ENCODE measurements around the gene NPY2R. TPM values are rescaled to one million over a fixed set of nuclear protein-coding genes. Genes with fewer than 3 reads are reported as not detected.

The NPY2R gene
- total RNA-seq, 1 donor from 2014 or later = not detected

DNA sequence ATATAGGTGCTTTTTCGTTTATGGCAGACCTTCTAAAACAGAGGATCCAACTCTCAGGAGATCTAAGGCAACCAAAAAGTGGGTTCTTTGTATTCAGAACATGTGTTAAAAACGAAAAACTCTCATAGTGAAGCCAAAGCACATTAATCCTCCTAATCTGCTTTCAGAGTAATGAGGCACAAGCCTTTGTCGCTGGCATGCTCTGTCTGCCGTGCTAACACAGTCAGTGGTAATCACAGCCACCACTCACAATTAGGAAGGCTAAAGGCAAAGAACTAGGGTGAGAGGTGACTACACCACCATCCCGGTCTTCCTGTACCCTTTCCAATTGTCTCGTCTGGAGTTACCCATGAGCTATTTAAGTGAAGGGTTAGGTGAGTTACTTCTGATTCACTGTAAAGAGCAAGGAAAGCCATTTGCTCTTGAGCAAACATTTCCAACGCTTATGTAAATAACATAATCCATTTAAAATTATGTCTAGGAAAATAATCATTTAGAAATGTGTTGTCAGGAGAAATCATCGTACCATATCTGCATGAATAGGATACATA lies 40.7 kb downstream of the NPY2R start:
- Histone ChIP-seq H3K27me3 (ENCODE audit: control insufficient read depth, insufficient read depth, low read length) (no peaks in the 10 kb centered on the region), H3K4me3 (ENCODE audit: low read depth, low read length) (no peak overlapping the region), H3K36me3 (ENCODE audit: control insufficient read depth, insufficient read depth, low read length) (no peaks in the 10 kb centered on the region)
- TF ChIP-seq, protein P1, sequence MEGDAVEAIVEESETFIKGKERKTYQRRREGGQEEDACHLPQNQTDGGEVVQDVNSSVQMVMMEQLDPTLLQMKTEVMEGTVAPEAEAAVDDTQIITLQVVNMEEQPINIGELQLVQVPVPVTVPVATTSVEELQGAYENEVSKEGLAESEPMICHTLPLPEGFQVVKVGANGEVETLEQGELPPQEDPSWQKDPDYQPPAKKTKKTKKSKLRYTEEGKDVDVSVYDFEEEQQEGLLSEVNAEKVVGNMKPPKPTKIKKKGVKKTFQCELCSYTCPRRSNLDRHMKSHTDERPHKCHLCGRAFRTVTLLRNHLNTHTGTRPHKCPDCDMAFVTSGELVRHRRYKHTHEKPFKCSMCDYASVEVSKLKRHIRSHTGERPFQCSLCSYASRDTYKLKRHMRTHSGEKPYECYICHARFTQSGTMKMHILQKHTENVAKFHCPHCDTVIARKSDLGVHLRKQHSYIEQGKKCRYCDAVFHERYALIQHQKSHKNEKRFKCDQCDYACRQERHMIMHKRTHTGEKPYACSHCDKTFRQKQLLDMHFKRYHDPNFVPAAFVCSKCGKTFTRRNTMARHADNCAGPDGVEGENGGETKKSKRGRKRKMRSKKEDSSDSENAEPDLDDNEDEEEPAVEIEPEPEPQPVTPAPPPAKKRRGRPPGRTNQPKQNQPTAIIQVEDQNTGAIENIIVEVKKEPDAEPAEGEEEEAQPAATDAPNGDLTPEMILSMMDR (IDR thresholded peaks at IDR 0.05; ENCODE audit: insufficient read depth, low read length, poor library complexity, severe bottlenecking) = no peak
- no peak for DNase-seq (ENCODE audit: low read depth)

DNA sequence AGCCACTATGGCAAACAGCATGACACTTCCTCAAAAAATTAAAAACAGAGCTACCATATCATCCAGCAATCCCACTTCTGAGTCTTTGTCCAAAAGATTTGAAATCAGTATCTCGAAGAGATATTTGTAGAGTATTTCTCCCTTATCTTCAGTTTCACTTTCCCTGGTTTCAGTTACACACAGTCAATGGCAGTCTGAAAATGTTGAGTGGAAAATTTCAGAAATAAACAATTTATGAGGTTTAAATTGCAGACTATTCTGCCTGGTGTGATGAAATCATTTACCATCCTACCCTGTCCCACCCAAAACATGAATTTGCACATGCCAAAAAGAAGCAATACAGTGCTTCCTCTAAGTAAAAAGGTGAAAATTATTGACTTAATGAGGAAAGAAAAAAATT lies 43.9 kb downstream of the NPY2R start:
- Histone ChIP-seq H3K27me3 (ENCODE audit: control insufficient read depth, insufficient read depth, low read length) (no peaks in the 10 kb centered on the region), H3K4me3 (ENCODE audit: low read depth, low read length) (no peak overlapping the region), H3K36me3 (ENCODE audit: control insufficient read depth, insufficient read depth, low read length) (no peaks in the 10 kb centered on the region)
- TF ChIP-seq, protein P1 (IDR thresholded peaks at IDR 0.05; ENCODE audit: insufficient read depth, low read length, poor library complexity, severe bottlenecking) = no peak
- no peak for DNase-seq (ENCODE audit: low read depth)

DNA sequence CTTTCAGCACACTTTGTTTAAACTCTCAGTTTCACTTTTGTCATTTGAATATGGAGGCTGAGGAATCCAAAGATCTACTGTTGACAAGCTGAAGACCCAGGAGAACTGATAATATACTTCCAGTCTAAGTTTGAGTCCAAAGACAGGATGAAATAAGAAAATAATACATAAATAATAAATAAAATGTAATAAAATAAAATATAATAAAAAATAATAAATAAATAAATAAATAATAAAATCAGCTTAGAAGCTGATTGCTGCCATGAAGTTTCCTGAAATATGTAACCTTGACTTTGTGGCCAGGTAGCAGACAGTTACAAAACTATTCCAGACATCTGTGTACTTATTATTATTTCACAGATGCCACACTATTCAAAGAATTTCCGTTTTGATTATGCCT lies 55.0 kb downstream of the NPY2R start:
- TF ChIP-seq, protein P1 (IDR thresholded peaks at IDR 0.05; ENCODE audit: insufficient read depth, low read length, poor library complexity, severe bottlenecking) = no peak
- Histone ChIP-seq H3K4me3 (ENCODE audit: low read depth, low read length) (no peak overlapping the region), H3K36me3 (ENCODE audit: control insufficient read depth, insufficient read depth, low read length) (no peaks in the 10 kb centered on the region), H3K27me3 (ENCODE audit: control insufficient read depth, insufficient read depth, low read length) (no peaks in the 10 kb centered on the region)
- DNase-seq (ENCODE audit: low read depth) = no peak

DNA sequence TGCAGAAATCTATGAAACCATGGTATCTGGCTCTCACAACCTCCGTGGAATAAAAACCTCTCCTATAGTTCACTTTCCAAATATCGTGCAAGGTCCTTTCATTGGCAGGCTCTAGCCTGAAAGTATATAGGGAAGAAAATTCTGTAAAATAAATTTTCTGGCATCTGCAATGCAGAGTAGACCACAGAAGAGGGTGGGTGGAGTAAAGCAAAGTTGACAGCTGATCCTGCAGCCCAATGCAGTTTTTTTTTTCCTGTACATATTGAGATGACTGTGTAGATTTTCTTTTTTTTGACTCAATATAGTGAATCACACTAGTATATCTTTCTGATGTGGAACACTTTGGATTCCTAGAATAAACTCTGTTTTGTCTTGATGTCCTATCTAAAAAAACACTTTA lies 56.7 kb downstream of the NPY2R start:
- Histone ChIP-seq H3K36me3 (ENCODE audit: control insufficient read depth, insufficient read depth, low read length) (no peaks in the 10 kb centered on the region), H3K27me3 (ENCODE audit: control insufficient read depth, insufficient read depth, low read length) (no peaks in the 10 kb centered on the region), H3K4me3 (ENCODE audit: low read depth, low read length) (no peak overlapping the region)
- DNase-seq (ENCODE audit: low read depth) = no peak
- TF ChIP-seq, protein P1 (IDR thresholded peaks at IDR 0.05; ENCODE audit: insufficient read depth, low read length, poor library complexity, severe bottlenecking) = no peak

Other genes starting within 250 kb of the NPY2R start
- gene MAP9, start 168.3 kb downstream of the NPY2R start, total RNA-seq = 20.8 and 22.0 TPM in 2 replicates